HepG2 (cell line): ENCODE measurements around the gene CHRD. TPM values are rescaled to one million over a fixed set of nuclear protein-coding genes. Genes with fewer than 3 reads are reported as not detected.

Source experiments
- ATF4 ChIP-seq, 2 experiments: fragments of 450-650 bp in 1 of 2; sonication (generic) in 1 of 2; formaldehyde crosslinking; IDR thresholded peaks; 2 replicates each; pipeline versions ENCODE4 v1.5.0 to v1.8.0; 2020 to 2022; ENCODE audit warnings: mild to moderate bottlenecking in 1 of 2, missing genetic modification reagents in 1 of 2
- BCL3 ChIP-seq: sonication (generic); formaldehyde crosslinking; IDR thresholded peaks from 2 replicates; pipeline ENCODE4 v1.5.1; 2020; ENCODE audit warnings: mild to moderate bottlenecking, missing genetic modification reagents, moderate library complexity
- DMAP1 ChIP-seq: IDR thresholded peaks from 2 replicates; pipeline ENCODE4 v1.6.1; 2016
- DMTF1 ChIP-seq: sonication (generic); formaldehyde crosslinking; IDR thresholded peaks from 2 replicates; pipeline ENCODE4 v1.4.0; 2020; ENCODE audit warnings: mild to moderate bottlenecking, missing genetic modification reagents
- GLI4 ChIP-seq: sonication (generic); formaldehyde crosslinking; IDR thresholded peaks from 2 replicates; pipeline ENCODE4 v1.5.1; 2020; ENCODE audit warnings: missing genetic modification reagents, mild to moderate bottlenecking, moderate library complexity, borderline replicate concordance
- HBP1 ChIP-seq: IDR thresholded peaks from 2 replicates; pipeline ENCODE4 v1.6.1; 2016; ENCODE audit warnings: low read depth, control low read depth
- IRF2 ChIP-seq: IDR thresholded peaks from 2 replicates; pipeline ENCODE4 v1.6.1; 2018; ENCODE audit warnings: missing genetic modification reagents, missing compliant biosample characterization
- RAD51 ChIP-seq: fragments of 450-650 bp; IDR thresholded peaks from 2 replicates; pipeline ENCODE4 v1.6.1; 2016; ENCODE audit warnings: borderline replicate concordance
- UBTF ChIP-seq: sonication (generic); formaldehyde crosslinking; IDR thresholded peaks from 2 replicates; pipeline ENCODE4 v1.4.0; 2020; ENCODE audit warnings: mild to moderate bottlenecking, missing genetic modification reagents
- ZBTB26 ChIP-seq: IDR thresholded peaks from 2 replicates; pipeline ENCODE4 v1.6.1; 2016; ENCODE audit warnings: missing compliant biosample characterization, missing genetic modification reagents, borderline replicate concordance
- ZKSCAN1 ChIP-seq: fragments of 150-350 bp; IDR thresholded peaks from 2 replicates; pipeline ENCODE4 v1.6.1; 2014; ENCODE audit warnings: low read length
- ZKSCAN5 ChIP-seq: sonication (generic); formaldehyde crosslinking; IDR thresholded peaks from 2 replicates; pipeline ENCODE4 v1.5.1; 2020; ENCODE audit warnings: mild to moderate bottlenecking, missing genetic modification reagents
- ZNF17 ChIP-seq: sonication (generic); formaldehyde crosslinking; IDR thresholded peaks from 2 replicates; pipeline ENCODE4 v1.5.0; 2020; ENCODE audit warnings: mild to moderate bottlenecking, missing genetic modification reagents
- ZNF276 ChIP-seq: sonication (generic); formaldehyde crosslinking; IDR thresholded peaks from 2 replicates; pipeline ENCODE4 v1.4.0; 2020; ENCODE audit warnings: mild to moderate bottlenecking, low read depth, missing genetic modification reagents
- ZNF333 ChIP-seq: sonication (generic); formaldehyde crosslinking; IDR thresholded peaks from 2 replicates; pipeline ENCODE4 v1.4.0; 2020; ENCODE audit warnings: mild to moderate bottlenecking, missing genetic modification reagents, borderline replicate concordance
- ZNF879 ChIP-seq: sonication (generic); formaldehyde crosslinking; IDR thresholded peaks from 2 replicates; pipeline ENCODE4 v1.8.1; 2023; ENCODE audit warnings: missing genetic modification reagents
- polyA plus RNA-seq, 8 experiments: library from polyadenylated mRNA; depleted of rRNA in 3 of 8; stranded (reverse) in 7 of 8; unstranded in 1 of 8; fragments of >200 nt; fragmentation: Illumina TruSeq in 4 of 8; extraction: Trizol in 4 of 8; gene quantifications; 2 replicates each; pipeline versions ENCODE4 v1.2.1 to v1.2.3, GENCODE V29; 2011 to 2016; ENCODE audit warnings: low read depth in 4 of 8, missing spikeins in 1 of 8, mixed read lengths in 1 of 8; ENCODE audit not compliant: insufficient read depth in 1 of 8
- total RNA-seq, 5 experiments: library from RNA; depleted of rRNA; stranded (reverse); fragments of >200 nt; fragmentation: Illumina TruSeq; extraction: Trizol; gene quantifications; 2 replicates each; pipeline ENCODE4 v1.2.3, GENCODE V29; 2016; ENCODE audit warnings: low read depth in 1 of 5

CHRD gene
- total and polyA plus RNA-seq, 2 of the 13 experiments (the other 11 are each of a cell fraction or from before 2014, with no cell fraction given): 22.2 to 35.2 TPM

- peak; percentile 89; the same call in 1 of the 2 replicates for TF ChIP-seq ZNF333 (CRISPR knock-in tag)
- peak; percentile 94 for TF ChIP-seq UBTF (CRISPR knock-in tag)
- TF ChIP-seq ZNF276: peak; percentile 45; the same call in 1 of the 2 replicates
- no peak; a peak in 1 of 4 replicates for TF ChIP-seq ATF4 (CRISPR knock-in tag; IDR thresholded peaks at IDR 0.05)
- TF ChIP-seq IRF2 (CRISPR knock-in tag): peak; percentile 86
- TF ChIP-seq ZKSCAN5 (CRISPR knock-in tag): no peak
- no peak for TF ChIP-seq ZNF879 (CRISPR knock-in tag)
- no peak for TF ChIP-seq RAD51
- TF ChIP-seq ZNF17: no peak
- TF ChIP-seq DMAP1 (CRISPR knock-in tag): peak; percentile 94
- TF ChIP-seq BCL3 (CRISPR knock-in tag): peak; percentile 84; the same call in 1 of the 2 replicates
- TF ChIP-seq ZKSCAN1: no peak
- TF ChIP-seq ZBTB26 (CRISPR knock-in tag): no peak; the same call in 1 of the 2 replicates
- no peak; the same call in 1 of the 2 replicates for TF ChIP-seq HBP1
- TF ChIP-seq DMTF1: no peak
- no peak for TF ChIP-seq GLI4 (CRISPR knock-in tag)
Observed at GRCh38 chr3:184362668-184363546, 16.9 kb upstream of the CHRD start (continued).
